HPDE6-E6E7 (cell line): ENCODE data around the gene DPF3.
A peak's percentile ranks its signal among the peaks of the same experiment; 100 is the strongest.

Experiments used
- DNase-seq: peaks from one replicate; pipeline ENCODE4 v3.0.0; 2011; ENCODE audit warnings: missing footprints; ENCODE audit errors: extremely low spot score

DPF3 gene

GRCh38 chr14:72616811-72617210 lies 277.1 kb downstream of the DPF3 start:
- no peak for DNase-seq

GRCh38 chr14:72616294-72616693 lies 277.6 kb downstream of the DPF3 start:
- DNase-seq, result no peak

- DNase-seq, result peak; percentile 77
These were observed 278.3 kb downstream of the DPF3 start for GRCh38 chr14:72615451-72616121.

- DNase-seq, result no peak
These were observed 278.9 kb downstream of the DPF3 start for GRCh38 chr14:72614891-72615415.

GRCh38 chr14:72614365-72614764 lies 279.5 kb downstream of the DPF3 start:
- no peak for DNase-seq

- DNase-seq, result no peak
These were observed 280.0 kb downstream of the DPF3 start for GRCh38 chr14:72613975-72614319.

- no peak for DNase-seq
These were observed 280.5 kb downstream of the DPF3 start for GRCh38 chr14:72613231-72613974.

GRCh38 chr14:72612041-72612440 lies 281.9 kb downstream of the DPF3 start:
- no peak for DNase-seq

- DNase-seq, result no peak
These were observed 282.4 kb downstream of the DPF3 start for GRCh38 chr14:72611506-72611905.

- DNase-seq, result no peak
These were observed 283.1 kb downstream of the DPF3 start for GRCh38 chr14:72610831-72611200.

GRCh38 chr14:72610096-72610830 lies 283.6 kb downstream of the DPF3 start:
- DNase-seq, result no peak

- DNase-seq, result no peak
These were observed 284.5 kb downstream of the DPF3 start for GRCh38 chr14:72609205-72609916.

GRCh38 chr14:72608391-72609204 lies 285.3 kb downstream of the DPF3 start:
- DNase-seq, result peak; percentile 92

GRCh38 chr14:72607386-72608130 lies 286.3 kb downstream of the DPF3 start:
- DNase-seq, result no peak

GRCh38 chr14:72606879-72607278 lies 287.0 kb downstream of the DPF3 start:
- no peak for DNase-seq

- no peak for DNase-seq
These were observed 288.0 kb downstream of the DPF3 start for GRCh38 chr14:72605921-72606220.

GRCh38 chr14:72605096-72605920 lies 288.6 kb downstream of the DPF3 start:
- no peak for DNase-seq

- no peak for DNase-seq
These were observed 289.8 kb downstream of the DPF3 start for GRCh38 chr14:72604133-72604532.

GRCh38 chr14:72603639-72604038 lies 290.3 kb downstream of the DPF3 start:
- no peak for DNase-seq
